ENCODE data around the gene PGAM1. TPM values are rescaled to one million over a fixed set of nuclear protein-coding genes. Genes with fewer than 3 reads are reported as not detected.

Gene PGAM1
- total and polyA plus RNA-seq, 2 of the 13 experiments (the other 11 are each of a cell fraction or from before 2014, with no cell fraction given), result 354 to 483 TPM

DNA sequence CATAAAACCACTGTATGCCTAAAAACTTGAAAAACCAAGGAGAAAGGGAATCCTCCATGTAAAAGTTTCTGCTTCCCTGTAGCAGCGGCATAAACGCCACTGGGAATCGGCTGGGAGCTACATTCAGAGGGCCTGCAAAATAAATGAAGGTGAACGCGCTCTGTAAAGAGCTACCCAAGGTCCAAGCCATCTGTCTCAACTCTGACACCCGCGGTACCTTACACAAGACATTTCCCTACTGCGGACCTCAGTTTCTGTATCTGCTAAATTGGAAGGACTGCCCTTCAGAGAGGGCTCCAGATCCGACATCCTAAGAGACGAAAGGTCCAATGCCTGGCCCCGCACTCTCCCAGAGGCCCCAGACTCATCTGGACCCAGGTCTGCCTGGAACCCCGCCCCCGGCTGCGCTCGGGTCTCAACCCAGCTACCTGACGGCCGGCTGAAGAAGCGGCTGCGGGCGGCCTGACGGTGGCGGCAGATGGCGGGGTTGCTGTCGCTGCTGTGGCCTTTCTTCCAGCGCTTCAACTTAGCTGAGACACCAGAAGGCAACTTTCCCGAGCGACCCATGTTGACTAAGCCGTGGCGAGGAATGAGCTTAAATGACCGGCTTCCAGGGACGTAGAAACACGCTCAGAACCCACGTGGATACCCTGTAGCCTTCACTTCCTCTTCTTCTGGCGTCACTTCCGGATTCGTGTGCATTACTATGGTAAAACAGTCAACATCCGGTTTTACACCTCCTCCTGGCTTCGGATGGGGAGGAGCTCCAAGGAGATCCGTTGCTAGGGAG, 25.1 kb upstream of the PGAM1 start, which contains the start of gene RRP12 (continued):
- TF ChIP-seq MYC (CRISPR knock-in tag; IDR thresholded peaks at IDR 0.05; ENCODE audit: borderline replicate concordance) (peak; percentile 86), FOXM1 (CRISPR knock-in tag; IDR thresholded peaks at IDR 0.05) (no peak), ZNF747 (CRISPR knock-in tag; IDR thresholded peaks at IDR 0.05; ENCODE audit: borderline replicate concordance) (no peak), AGO1 (IDR thresholded peaks at IDR 0.05; ENCODE audit: low read depth, low read length, poor library complexity, severe bottlenecking) (peak; percentile 54), NCOR1 (IDR thresholded peaks at IDR 0.05; ENCODE audit: borderline replicate concordance, low read length) (no peak), ZNF260 (CRISPR knock-in tag; IDR thresholded peaks at IDR 0.05; ENCODE audit: borderline replicate concordance, low read depth) (no peak), ZNF639 (CRISPR knock-in tag; conservative IDR thresholded peaks at IDR 0.05) (no peak), MAF1 (CRISPR knock-in tag; IDR thresholded peaks at IDR 0.05; ENCODE audit: borderline replicate concordance) (no peak), ZNF775 (CRISPR knock-in tag; IDR thresholded peaks at IDR 0.05; ENCODE audit: borderline replicate concordance) (no peak), SRF (IDR thresholded peaks at IDR 0.05; ENCODE audit: low read depth, low read length) (no peak), ZFP37 (CRISPR knock-in tag; IDR thresholded peaks at IDR 0.05; ENCODE audit: borderline replicate concordance) (no peak), MTA1 (CRISPR knock-in tag; IDR thresholded peaks at IDR 0.05; ENCODE audit: borderline replicate concordance) (no peak), LCORL (IDR thresholded peaks at IDR 0.05) (no peak), LCORL (CRISPR knock-in tag; IDR thresholded peaks at IDR 0.05) (0 out of 2 replicates have a peak, but pooled peaks have one; percentile 11), ZNF841 (CRISPR knock-in tag; IDR thresholded peaks at IDR 0.05; ENCODE audit: borderline replicate concordance) (no peak), CREB1 (IDR thresholded peaks at IDR 0.05) (peak; percentile 94), CREB1 (CRISPR knock-in tag; IDR thresholded peaks at IDR 0.05) (peak; percentile 98), FOXC1 (CRISPR knock-in tag; IDR thresholded peaks at IDR 0.05; ENCODE audit: borderline replicate concordance) (no peak), BATF2 (CRISPR knock-in tag; IDR thresholded peaks at IDR 0.05) (no peak), DMTF1 (CRISPR knock-in tag; IDR thresholded peaks at IDR 0.05) (no peak)
- TF ChIP-seq, protein P1, sequence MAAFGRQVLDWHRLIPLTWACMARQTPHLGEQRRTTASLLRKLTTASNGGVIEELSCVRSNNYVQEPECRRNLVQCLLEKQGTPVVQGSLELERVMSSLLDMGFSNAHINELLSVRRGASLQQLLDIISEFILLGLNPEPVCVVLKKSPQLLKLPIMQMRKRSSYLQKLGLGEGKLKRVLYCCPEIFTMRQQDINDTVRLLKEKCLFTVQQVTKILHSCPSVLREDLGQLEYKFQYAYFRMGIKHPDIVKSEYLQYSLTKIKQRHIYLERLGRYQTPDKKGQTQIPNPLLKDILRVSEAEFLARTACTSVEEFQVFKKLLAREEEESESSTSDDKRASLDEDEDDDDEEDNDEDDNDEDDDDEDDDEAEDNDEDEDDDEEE (CRISPR knock-in tag; IDR thresholded peaks at IDR 0.05), result peak; percentile 88
- TF ChIP-seq, protein P2, sequence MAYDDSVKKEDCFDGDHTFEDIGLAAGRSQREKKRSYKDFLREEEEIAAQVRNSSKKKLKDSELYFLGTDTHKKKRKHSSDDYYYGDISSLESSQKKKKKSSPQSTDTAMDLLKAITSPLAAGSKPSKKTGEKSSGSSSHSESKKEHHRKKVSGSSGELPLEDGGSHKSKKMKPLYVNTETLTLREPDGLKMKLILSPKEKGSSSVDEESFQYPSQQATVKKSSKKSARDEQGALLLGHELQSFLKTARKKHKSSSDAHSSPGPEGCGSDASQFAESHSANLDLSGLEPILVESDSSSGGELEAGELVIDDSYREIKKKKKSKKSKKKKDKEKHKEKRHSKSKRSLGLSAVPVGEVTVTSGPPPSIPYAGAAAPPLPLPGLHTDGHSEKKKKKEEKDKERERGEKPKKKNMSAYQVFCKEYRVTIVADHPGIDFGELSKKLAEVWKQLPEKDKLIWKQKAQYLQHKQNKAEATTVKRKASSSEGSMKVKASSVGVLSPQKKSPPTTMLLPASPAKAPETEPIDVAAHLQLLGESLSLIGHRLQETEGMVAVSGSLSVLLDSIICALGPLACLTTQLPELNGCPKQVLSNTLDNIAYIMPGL (CRISPR knock-in tag; IDR thresholded peaks at IDR 0.05; ENCODE audit: borderline replicate concordance in 1 of 2, low read depth in 1 of 2), result peak; percentile 24 to 62; a peak in 3 of 4 replicates

All from HepG2 (cell line).